HCT116 (cell line): ENCODE data around the gene RAD9B. TPM values are rescaled to one million over a fixed set of nuclear protein-coding genes. Genes with fewer than 3 reads are reported as not detected.
A peak's percentile ranks its signal among the peaks of the same experiment; 100 is the strongest.

Experiments used
- ATAC-seq: fragments of 200-7000 bp; cut with Tn5 transposase; 2 replicates; pipeline ENCODE4 v1.9.1; 2020; ENCODE audit warnings: mild to moderate bottlenecking, moderate library complexity
- BruUV-seq: library from RNA; stranded (reverse); fragments of 400-500 nt; replicated peaks from 2 replicates; lab custom pipeline; 2021; lab: Mats Ljungman, UMichigan
- CTCF ChIA-PET: fragments of 300-600 bp; sonication (Branson Sonifier 250); formaldehyde crosslinking; loops from one replicate; lab custom pipeline; 2021; ENCODE audit warnings: antibody characterized with exemption; lab: Charles Lee
- POLR2A ChIA-PET: fragments of 300-600, 350-600 bp; sonication (Branson Sonifier 250); formaldehyde crosslinking; loops from one replicate; lab custom pipeline; 2021; ENCODE audit warnings: antibody characterized with exemption; lab: Charles Lee
- RAD21 ChIA-PET, 2 experiments: fragments of 300-600 bp; sonication (Branson Sonifier 250); formaldehyde crosslinking; loops; one replicate each; lab custom pipeline; 2023; ENCODE audit warnings: low total read pairs in 2 of 2; ENCODE audit not compliant: uncharacterized antibody in 2 of 2, unreplicated experiment in 2 of 2, low non-redundant PET in 1 of 2; lab: Charles Lee
- DNase-seq: peaks from one replicate; pipeline ENCODE4 v3.0.0-alpha.2; 2010; ENCODE audit warnings: low read depth, low spot score
- H2AFZ ChIP-seq: fragments of 200-600 bp; shearing (Covaris generic), sonication (generic); 2 replicates; pipeline ENCODE4 v1.6.1; 2017; ENCODE audit warnings: low read depth, mixed run types, mixed read lengths, antibody characterized with exemption, low read length; ENCODE audit not compliant: poor library complexity, severe bottlenecking
- H3K27ac ChIP-seq: 2 replicates; pipeline ENCODE4 v1.5.1; 2012; ENCODE audit warnings: low read depth, low read length
- H3K27me3 ChIP-seq: fragments of 200-600 bp; sonication (generic); 2 replicates; pipeline ENCODE4 v1.6.1; 2016; ENCODE audit warnings: mixed run types, low read length, mixed read lengths; ENCODE audit not compliant: insufficient read depth
- H3K36me3 ChIP-seq, 2 experiments: fragments of 200-500 bp in 1 of 2; fragments of 200-600 bp in 1 of 2; sonication (Bioruptor generic) in 1 of 2; sonication (generic) in 1 of 2; 2 replicates each; pipeline versions ENCODE4 v1.5.1 to v1.6.1; 2014 to 2016; ENCODE audit warnings: low read length in 2 of 2, inconsistent platforms in 1 of 2, mixed read lengths in 1 of 2, mixed run types in 1 of 2; ENCODE audit not compliant: insufficient read depth in 2 of 2, control insufficient read depth in 1 of 2
- H3K4me1 ChIP-seq, 2 experiments: fragments of 200-600 bp in 1 of 2; sonication (generic) in 1 of 2; 2 replicates each; pipeline versions ENCODE4 v1.5.1 to v1.6.1; 2012 to 2017; ENCODE audit warnings: low read length in 2 of 2, inconsistent platforms in 1 of 2, mild to moderate bottlenecking in 1 of 2, mixed read lengths in 1 of 2, mixed run types in 1 of 2, moderate library complexity in 1 of 2; ENCODE audit not compliant: insufficient read depth in 2 of 2, control insufficient read depth in 1 of 2
- H3K4me2 ChIP-seq: fragments of 200-600 bp; sonication (generic); 2 replicates; pipeline ENCODE4 v1.6.1; 2017; ENCODE audit warnings: mixed run types, low read length, mixed read lengths
- H3K4me3 ChIP-seq, 2 experiments: fragments of 200-600 bp in 1 of 2; sonication (generic) in 1 of 2; replicated peaks in 1 of 2; 2 replicates each; pipeline ENCODE4 v1.5.1; 2011 to 2016; ENCODE audit warnings: low read length in 2 of 2, control low read depth in 1 of 2, low read depth in 1 of 2, mild to moderate bottlenecking in 1 of 2, mixed read lengths in 1 of 2, mixed run types in 1 of 2
- H3K79me2 ChIP-seq: fragments of 200-600 bp; sonication (generic); 2 replicates; pipeline ENCODE4 v1.6.1; 2017; ENCODE audit warnings: mild to moderate bottlenecking, mixed run types, low read length, moderate library complexity, mixed read lengths; ENCODE audit not compliant: insufficient read depth
- H3K9ac ChIP-seq: fragments of 200-600 bp; sonication (generic); 2 replicates; pipeline ENCODE4 v1.6.1; 2016; ENCODE audit warnings: low read length, mixed read lengths
- H3K9me2 ChIP-seq: fragments of 200-600 bp; sonication (generic), shearing (Covaris generic); 2 replicates; pipeline ENCODE4 v1.6.1; 2017; ENCODE audit warnings: mixed run types, mild to moderate bottlenecking, moderate library complexity; ENCODE audit not compliant: insufficient read depth
- H3K9me3 ChIP-seq, 2 experiments: fragments of 200-500 bp in 1 of 2; fragments of 200-600 bp in 1 of 2; sonication (Bioruptor generic) in 1 of 2; sonication (generic) in 1 of 2; 2 replicates each; pipeline ENCODE4 v1.6.1; 2014 to 2017; ENCODE audit warnings: low read length in 2 of 2, mixed read lengths in 2 of 2, inconsistent platforms in 1 of 2, low read depth in 1 of 2, mild to moderate bottlenecking in 1 of 2, mixed run types in 1 of 2, moderate library complexity in 1 of 2; ENCODE audit not compliant: control insufficient read depth in 1 of 2, insufficient read depth in 1 of 2
- H4K20me1 ChIP-seq: fragments of 200-600 bp; sonication (generic), shearing (Covaris generic); 2 replicates; pipeline ENCODE4 v1.6.1; 2017; ENCODE audit warnings: mixed run types, mild to moderate bottlenecking, moderate library complexity; ENCODE audit not compliant: insufficient read depth
- ATF3 ChIP-seq: IDR thresholded peaks from 2 replicates; pipeline ENCODE4 v1.6.1; 2012
- CBX3 ChIP-seq: IDR thresholded peaks from 2 replicates; pipeline ENCODE4 v1.6.1; 2012; ENCODE audit warnings: low read depth
- CTCF ChIP-seq, 3 experiments: fragments of 200-600 bp in 1 of 3; sonication (generic) in 1 of 3; IDR thresholded peaks in 2 of 3; conservative IDR thresholded peaks in 1 of 3; 2 replicates each; pipeline ENCODE4 v1.5.1; 2012 to 2017; ENCODE audit warnings: low read depth in 2 of 3, low read length in 2 of 3, antibody characterized with exemption in 1 of 3, borderline replicate concordance in 1 of 3, control low read depth in 1 of 3, mild to moderate bottlenecking in 1 of 3, mixed read lengths in 1 of 3, mixed run types in 1 of 3, moderate library complexity in 1 of 3; ENCODE audit not compliant: insufficient read depth in 1 of 3
- EGR1 ChIP-seq: IDR thresholded peaks from 2 replicates; pipeline ENCODE4 v1.6.1; 2012; ENCODE audit warnings: low read depth
- ELF1 ChIP-seq: IDR thresholded peaks from 2 replicates; pipeline ENCODE4 v1.6.1; 2012; ENCODE audit warnings: low read depth, borderline replicate concordance
- EZH2 ChIP-seq: fragments of 200-600 bp; sonication (generic); IDR thresholded peaks from 2 replicates; pipeline ENCODE4 v1.6.1; 2017; ENCODE audit warnings: antibody characterized with exemption, mixed run types
- MAX ChIP-seq: IDR thresholded peaks from 2 replicates; pipeline ENCODE4 v1.6.1; 2012
- POLR2A ChIP-seq: IDR thresholded peaks from 2 replicates; pipeline ENCODE4 v1.7.0; 2011; ENCODE audit warnings: borderline replicate concordance; ENCODE audit not compliant: insufficient read depth, insufficient read length; ENCODE audit errors: extremely low read depth
- POLR2AphosphoS5 ChIP-seq: IDR thresholded peaks from 2 replicates; pipeline ENCODE4 v1.6.1; 2011; ENCODE audit warnings: mild to moderate bottlenecking, low read depth, low read length, moderate library complexity
- RAD21 ChIP-seq: IDR thresholded peaks from 2 replicates; pipeline ENCODE4 v1.6.1; 2012; ENCODE audit warnings: low read depth, mild to moderate bottlenecking
- SIN3A ChIP-seq: IDR thresholded peaks from 2 replicates; pipeline ENCODE4 v1.6.1; 2012; ENCODE audit warnings: low read depth
- SP1 ChIP-seq: IDR thresholded peaks from 2 replicates; pipeline ENCODE4 v1.6.1; 2012; ENCODE audit warnings: low read depth
- TCF7L2 ChIP-seq: IDR thresholded peaks from 2 replicates; pipeline ENCODE4 v1.7.0; 2011; ENCODE audit warnings: borderline replicate concordance, inconsistent platforms; ENCODE audit not compliant: insufficient read depth, insufficient read length; ENCODE audit errors: extremely low read depth
- YY1 ChIP-seq: IDR thresholded peaks from 2 replicates; pipeline ENCODE4 v1.6.1; 2011; ENCODE audit warnings: low read length, low read depth, moderate library complexity, mild to moderate bottlenecking; ENCODE audit not compliant: insufficient replicate concordance; ENCODE audit errors: extremely low read depth
- ZBTB33 ChIP-seq: IDR thresholded peaks from 2 replicates; pipeline ENCODE4 v1.6.1; 2011; ENCODE audit warnings: mild to moderate bottlenecking, low read length, moderate library complexity; ENCODE audit not compliant: insufficient replicate concordance; ENCODE audit errors: extremely low read depth
- ZFX ChIP-seq: fragments of 450-650 bp; IDR thresholded peaks from 2 replicates; pipeline ENCODE4 v1.6.1; 2017
- intact Hi-C: fragments of 100-400 bp; cut with micrococcal nuclease; formaldehyde crosslinking; loops from 2 replicates; pipeline ENCODE4 v1.10.0; 2022
- total RNA-seq: library from RNA; stranded (reverse); gene quantifications from one replicate; pipeline ENCODE4 v1.2.1, GENCODE V29; 2021; ENCODE audit not compliant: unreplicated experiment

RAD9B gene
- total RNA-seq, 1 experiment from 2014 or later: 0.17 TPM

- H3K4me2 ChIP-seq: peak within 1 kb of the TSS; percentile 83
- H3K79me2 ChIP-seq: peaks cover 21% of the 10 kb centered on the region
- H3K4me1 ChIP-seq: peaks cover 12 to 25% of the 10 kb centered on the region in 2 experiments
- TSS peak; percentile 75 for BruUV-seq
- no peaks in the 10 kb centered on the region for H3K9me2 ChIP-seq
- 0 out of 2 replicates have a peak, but pooled peaks have one; percentile 62 for TF ChIP-seq EGR1
- TF ChIP-seq YY1: peak; percentile 59
- no peak for TF ChIP-seq EZH2
- no peak for TF ChIP-seq RAD21
- peak; percentile 88 for TF ChIP-seq SIN3A
- TF ChIP-seq CTCF (IDR thresholded peaks at IDR 0.05 in 2 of 3, conservative IDR thresholded peaks at IDR 0.05 in 1 of 3; ENCODE audit: borderline replicate concordance in 1 of 3, insufficient read depth in 1 of 3, low read depth in 2 of 3, low read length in 2 of 3): no peak
- TF ChIP-seq MAX: peak; percentile 97
- peak; percentile 75; the same call in 1 of the 2 replicates for TF ChIP-seq ZFX
- TF ChIP-seq POLR2A: peak; percentile 96
- no peak for TF ChIP-seq ATF3
- peak; percentile 77 for TF ChIP-seq POLR2AphosphoS5
- TF ChIP-seq ELF1: no peak; the same call in 1 of the 2 replicates
- TF ChIP-seq SP1: peak; percentile 96
- TF ChIP-seq ZBTB33: peak; percentile 91
- peak; percentile 64; the same call in 1 of the 2 replicates for TF ChIP-seq CBX3
- TF ChIP-seq TCF7L2: peak; percentile 47
- TF ChIP-seq, all 23 proteins: peak for 11
- ChIA-PET POLR2A (interaction anchor here (0.6 to 2.1 kb wide), 11 partner anchors 13 to 386 kb away, joined by 3 to 15 read pairs (median 5); partner anchors contain the start of genes ARPC3, RAD9B and VPS29), CTCF (interaction anchor here (0.6 to 3.1 kb wide), 16 partner anchors 10 to 623 kb away, joined by 3 to 57 read pairs (median 3); partner anchors contain the start of genes ARPC3, RAD9B and VPS29), RAD21 (interaction anchor here (0.5 to 1.3 kb wide), 4 partner anchors 18 to 420 kb away, joined by 3 to 5 read pairs (median 4); partner anchors contain the start of genes ARPC3 (in 1 of the 2), RAD9B (in 1 of the 2) and VPS29 (in 1 of the 2))
- Histone ChIP-seq H3K36me3 (peaks cover 5 to 14% of the 10 kb centered on the region in 2 experiments; a peak in 2 of 4 replicates), H2AFZ (no peak within 1 kb of the TSS), H3K27me3 (no peaks in the 10 kb centered on the region), H3K27ac (peak within 1 kb of the TSS; percentile 93), H3K9ac (peak within 1 kb of the TSS; percentile 80), H4K20me1 (no peaks in the 10 kb centered on the region), H3K4me3 (peak within 1 kb of the TSS; percentile 85 to 86), H3K9me3 (no peaks in the 10 kb centered on the region)
- ATAC-seq: peak; percentile 84
- intact Hi-C loops: loop anchor here (1.0 kb wide), 4 partner anchors 18 to 420 kb away; partner anchors contain the start of gene ARPC3
- peak; percentile 98 for DNase-seq
Measured at GRCh38 chr12:110468214-110469048, 33.7 kb upstream of the RAD9B start, which contains the start of the genes FAM216A and GPN3. FAM216A (plus strand) TSS chr12:110468845; CDS start chr12:110468876, 31 bp downstream. GPN3 (minus strand) TSS chr12:110468257; CDS start chr12:110468203, 54 bp downstream.
